ENCODE data around the gene GAS7. TPM values are rescaled to one million over a fixed set of nuclear protein-coding genes. Genes with fewer than 3 reads are reported as not detected.

Gene GAS7
- polyA plus RNA-seq, 1 donor (not counting 4 experiments of a cell fraction or from before 2014, with no cell fraction given) = 0.10 TPM

GRCh38 chr17:9872852-9873251 is 325.6 kb downstream of the GAS7 start:
- TF ChIP-seq, protein P1, sequence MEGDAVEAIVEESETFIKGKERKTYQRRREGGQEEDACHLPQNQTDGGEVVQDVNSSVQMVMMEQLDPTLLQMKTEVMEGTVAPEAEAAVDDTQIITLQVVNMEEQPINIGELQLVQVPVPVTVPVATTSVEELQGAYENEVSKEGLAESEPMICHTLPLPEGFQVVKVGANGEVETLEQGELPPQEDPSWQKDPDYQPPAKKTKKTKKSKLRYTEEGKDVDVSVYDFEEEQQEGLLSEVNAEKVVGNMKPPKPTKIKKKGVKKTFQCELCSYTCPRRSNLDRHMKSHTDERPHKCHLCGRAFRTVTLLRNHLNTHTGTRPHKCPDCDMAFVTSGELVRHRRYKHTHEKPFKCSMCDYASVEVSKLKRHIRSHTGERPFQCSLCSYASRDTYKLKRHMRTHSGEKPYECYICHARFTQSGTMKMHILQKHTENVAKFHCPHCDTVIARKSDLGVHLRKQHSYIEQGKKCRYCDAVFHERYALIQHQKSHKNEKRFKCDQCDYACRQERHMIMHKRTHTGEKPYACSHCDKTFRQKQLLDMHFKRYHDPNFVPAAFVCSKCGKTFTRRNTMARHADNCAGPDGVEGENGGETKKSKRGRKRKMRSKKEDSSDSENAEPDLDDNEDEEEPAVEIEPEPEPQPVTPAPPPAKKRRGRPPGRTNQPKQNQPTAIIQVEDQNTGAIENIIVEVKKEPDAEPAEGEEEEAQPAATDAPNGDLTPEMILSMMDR (optimal IDR thresholded peaks at IDR 0.05 in 1 of 3, IDR thresholded peaks at IDR 0.05 in 1 of 3, conservative IDR thresholded peaks at IDR 0.05 in 1 of 3; ENCODE audit: extremely low read depth in 1 of 3, insufficient read depth in 2 of 3, low read length in 3 of 3) = no peak
- TF ChIP-seq EZH2 (IDR thresholded peaks at IDR 0.05; ENCODE audit: low read length) = no peak
- Histone ChIP-seq H3K9ac (ENCODE audit: control insufficient read depth, extremely low read depth, insufficient read depth, low read length) (no peak overlapping the region), H2AFZ (ENCODE audit: control insufficient read depth, low read length) (no peak overlapping the region)

GRCh38 chr17:9868552-9868951 is 329.9 kb downstream of the GAS7 start:
- Histone ChIP-seq H3K79me2 (ENCODE audit: control insufficient read depth, insufficient read depth, low read length) (no peaks in the 10 kb centered on the region), H3K4me2 (ENCODE audit: control insufficient read depth, extremely low read depth, insufficient read depth, low read depth, low read length) (no peak overlapping the region), H3K4me3 (ENCODE audit: control insufficient read depth in 2 of 3, extremely low read depth in 1 of 3, insufficient read depth in 2 of 3, low read depth in 1 of 3, low read length in 3 of 3) (no peak overlapping the region), H3K27me3 (ENCODE audit: control insufficient read depth, extremely low read depth, insufficient read depth, low read length) (no peaks in the 10 kb centered on the region), H2AFZ (ENCODE audit: control insufficient read depth, low read length) (no peak overlapping the region), H3K9me1 (ENCODE audit: control insufficient read depth, extremely low read depth, insufficient read depth, low read length) (no peaks in the 10 kb centered on the region), H3K36me3 (ENCODE audit: control insufficient read depth in 2 of 2, extremely low read depth in 1 of 2, insufficient read depth in 2 of 2, low read length in 2 of 2) (no peaks in the 10 kb centered on the region), H3K4me1 (ENCODE audit: control insufficient read depth, extremely low read depth, insufficient read depth, low read length) (no peaks in the 10 kb centered on the region), H3K9ac (ENCODE audit: control insufficient read depth, extremely low read depth, insufficient read depth, low read length) (no peak overlapping the region), H3K9me3 (ENCODE audit: control insufficient read depth, low read depth, low read length) (no peaks in the 10 kb centered on the region), H4K20me1 (ENCODE audit: control insufficient read depth, extremely low read depth, insufficient read depth, low read length) (no peaks in the 10 kb centered on the region), H3K27ac (ENCODE audit: control insufficient read depth, insufficient read depth, low read length) (no peak overlapping the region)
- dilution Hi-C loops (cut with MboI; ENCODE audit: extremely low pct_ligation_motif_present, low sequenced_read_pairs) = no loop called here
- DNase-seq (ENCODE audit: low read depth, low spot score) (no peak), FAIRE-seq (no peak)
- TF ChIP-seq, protein P1 (optimal IDR thresholded peaks at IDR 0.05 in 1 of 3, IDR thresholded peaks at IDR 0.05 in 1 of 3, conservative IDR thresholded peaks at IDR 0.05 in 1 of 3; ENCODE audit: extremely low read depth in 1 of 3, insufficient read depth in 2 of 3, low read length in 3 of 3) = no peak
- no peak for TF ChIP-seq EZH2 (IDR thresholded peaks at IDR 0.05; ENCODE audit: low read length)

More at GRCh38 chr17:9872852-9873251, 325.6 kb downstream of the GAS7 start:
- H3K79me2 ChIP-seq (ENCODE audit: control insufficient read depth, insufficient read depth, low read length) = no peaks in the 10 kb centered on the region
- dilution Hi-C loops (cut with MboI; ENCODE audit: extremely low pct_ligation_motif_present, low sequenced_read_pairs) = no loop called here
- FAIRE-seq = no peak
- DNase-seq (ENCODE audit: low read depth, low spot score) = no peak
- no peak overlapping the region for H3K4me2 ChIP-seq (ENCODE audit: control insufficient read depth, extremely low read depth, insufficient read depth, low read depth, low read length)
- H3K36me3 ChIP-seq (ENCODE audit: control insufficient read depth in 2 of 2, extremely low read depth in 1 of 2, insufficient read depth in 2 of 2, low read length in 2 of 2) = no peaks in the 10 kb centered on the region
- no peaks in the 10 kb centered on the region for H3K4me1 ChIP-seq (ENCODE audit: control insufficient read depth, extremely low read depth, insufficient read depth, low read length)
- H3K27me3 ChIP-seq (ENCODE audit: control insufficient read depth, extremely low read depth, insufficient read depth, low read length) = no peaks in the 10 kb centered on the region
- no peaks in the 10 kb centered on the region for H3K9me1 ChIP-seq (ENCODE audit: control insufficient read depth, extremely low read depth, insufficient read depth, low read length)
- no peak overlapping the region for H3K4me3 ChIP-seq (ENCODE audit: control insufficient read depth in 2 of 3, extremely low read depth in 1 of 3, insufficient read depth in 2 of 3, low read depth in 1 of 3, low read length in 3 of 3)
- H3K9me3 ChIP-seq (ENCODE audit: control insufficient read depth, low read depth, low read length) = no peaks in the 10 kb centered on the region
- no peaks in the 10 kb centered on the region for H4K20me1 ChIP-seq (ENCODE audit: control insufficient read depth, extremely low read depth, insufficient read depth, low read length)
- no peak overlapping the region for H3K27ac ChIP-seq (ENCODE audit: control insufficient read depth, insufficient read depth, low read length)

Measured in keratinocyte (primary cell).